Sigmoid colon (tissue), 4 donors: ENCODE measurements around the gene PCAT6.
"Not testable (repeated sequence)": the region's sequence is repeated elsewhere in the genome, so short reads cannot be mapped to it uniquely, and the experiment has no call there.

Experiments
- EP300 ChIP-seq, 4 donors: sonication (generic); formaldehyde crosslinking; IDR thresholded peaks; one replicate each; pipeline ENCODE4 v1.6.1; 2017; ENCODE audit warnings: antibody characterized with exemption in 4 of 4
- POLR2A ChIP-seq, 2 donors: fragments of 450-650 bp; IDR thresholded peaks; one replicate each; pipeline ENCODE4 v1.6.1; 2016; ENCODE audit warnings: antibody characterized with exemption in 2 of 2, mild to moderate bottlenecking in 2 of 2, moderate library complexity in 2 of 2
- POLR2AphosphoS5 ChIP-seq, 4 donors: sonication (generic); formaldehyde crosslinking; IDR thresholded peaks; one replicate each; pipeline ENCODE4 v1.6.1; 2017; ENCODE audit warnings: antibody characterized with exemption in 4 of 4
- TF ChIP-seq, protein P1 (sequence below), 4 experiments: fragments of 450-650 bp in 3 of 4; fragments of 200-600 bp in 1 of 4; IDR thresholded peaks; one replicate each; pipeline ENCODE4 v1.5.1; 2016 to 2019; ENCODE audit warnings: antibody characterized with exemption in 4 of 4, mild to moderate bottlenecking in 3 of 4, moderate library complexity in 2 of 4

GRCh38 chr1:202794931-202795330, 15.8 kb upstream of the PCAT6 start:
- TF ChIP-seq, protein P1, sequence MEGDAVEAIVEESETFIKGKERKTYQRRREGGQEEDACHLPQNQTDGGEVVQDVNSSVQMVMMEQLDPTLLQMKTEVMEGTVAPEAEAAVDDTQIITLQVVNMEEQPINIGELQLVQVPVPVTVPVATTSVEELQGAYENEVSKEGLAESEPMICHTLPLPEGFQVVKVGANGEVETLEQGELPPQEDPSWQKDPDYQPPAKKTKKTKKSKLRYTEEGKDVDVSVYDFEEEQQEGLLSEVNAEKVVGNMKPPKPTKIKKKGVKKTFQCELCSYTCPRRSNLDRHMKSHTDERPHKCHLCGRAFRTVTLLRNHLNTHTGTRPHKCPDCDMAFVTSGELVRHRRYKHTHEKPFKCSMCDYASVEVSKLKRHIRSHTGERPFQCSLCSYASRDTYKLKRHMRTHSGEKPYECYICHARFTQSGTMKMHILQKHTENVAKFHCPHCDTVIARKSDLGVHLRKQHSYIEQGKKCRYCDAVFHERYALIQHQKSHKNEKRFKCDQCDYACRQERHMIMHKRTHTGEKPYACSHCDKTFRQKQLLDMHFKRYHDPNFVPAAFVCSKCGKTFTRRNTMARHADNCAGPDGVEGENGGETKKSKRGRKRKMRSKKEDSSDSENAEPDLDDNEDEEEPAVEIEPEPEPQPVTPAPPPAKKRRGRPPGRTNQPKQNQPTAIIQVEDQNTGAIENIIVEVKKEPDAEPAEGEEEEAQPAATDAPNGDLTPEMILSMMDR (IDR thresholded peaks at IDR 0.05) = not testable (repeated sequence)
- not testable (repeated sequence) for TF ChIP-seq EP300, POLR2A, POLR2AphosphoS5 (IDR thresholded peaks at IDR 0.05)
